Fibroblast of mammary gland (primary cell): Measurements from ENCODE around the gene SMC1B.

Source experiments
- DNase-seq: peaks from one replicate; pipeline ENCODE4 v3.0.0-alpha.2; 2010; ENCODE audit warnings: low read depth
- H3K4me3 ChIP-seq: 2 replicates; pipeline ENCODE4 v1.5.1; 2011; ENCODE audit warnings: low read depth, mild to moderate bottlenecking, low read length, moderate library complexity; ENCODE audit not compliant: control insufficient read depth
- TF ChIP-seq, protein P1 (sequence below): conservative IDR thresholded peaks from 2 replicates; pipeline ENCODE4 v1.5.1; 2011; ENCODE audit warnings: low read depth, low read length, inconsistent platforms; ENCODE audit not compliant: control insufficient read depth, insufficient read depth

The SMC1B gene

GRCh38 chr22:45341498-45341897 lies 71.9 kb downstream of the SMC1B start:
- TF ChIP-seq, protein P1, sequence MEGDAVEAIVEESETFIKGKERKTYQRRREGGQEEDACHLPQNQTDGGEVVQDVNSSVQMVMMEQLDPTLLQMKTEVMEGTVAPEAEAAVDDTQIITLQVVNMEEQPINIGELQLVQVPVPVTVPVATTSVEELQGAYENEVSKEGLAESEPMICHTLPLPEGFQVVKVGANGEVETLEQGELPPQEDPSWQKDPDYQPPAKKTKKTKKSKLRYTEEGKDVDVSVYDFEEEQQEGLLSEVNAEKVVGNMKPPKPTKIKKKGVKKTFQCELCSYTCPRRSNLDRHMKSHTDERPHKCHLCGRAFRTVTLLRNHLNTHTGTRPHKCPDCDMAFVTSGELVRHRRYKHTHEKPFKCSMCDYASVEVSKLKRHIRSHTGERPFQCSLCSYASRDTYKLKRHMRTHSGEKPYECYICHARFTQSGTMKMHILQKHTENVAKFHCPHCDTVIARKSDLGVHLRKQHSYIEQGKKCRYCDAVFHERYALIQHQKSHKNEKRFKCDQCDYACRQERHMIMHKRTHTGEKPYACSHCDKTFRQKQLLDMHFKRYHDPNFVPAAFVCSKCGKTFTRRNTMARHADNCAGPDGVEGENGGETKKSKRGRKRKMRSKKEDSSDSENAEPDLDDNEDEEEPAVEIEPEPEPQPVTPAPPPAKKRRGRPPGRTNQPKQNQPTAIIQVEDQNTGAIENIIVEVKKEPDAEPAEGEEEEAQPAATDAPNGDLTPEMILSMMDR, result no peak
- no peak overlapping the region for H3K4me3 ChIP-seq
- no peak for DNase-seq

DNA sequence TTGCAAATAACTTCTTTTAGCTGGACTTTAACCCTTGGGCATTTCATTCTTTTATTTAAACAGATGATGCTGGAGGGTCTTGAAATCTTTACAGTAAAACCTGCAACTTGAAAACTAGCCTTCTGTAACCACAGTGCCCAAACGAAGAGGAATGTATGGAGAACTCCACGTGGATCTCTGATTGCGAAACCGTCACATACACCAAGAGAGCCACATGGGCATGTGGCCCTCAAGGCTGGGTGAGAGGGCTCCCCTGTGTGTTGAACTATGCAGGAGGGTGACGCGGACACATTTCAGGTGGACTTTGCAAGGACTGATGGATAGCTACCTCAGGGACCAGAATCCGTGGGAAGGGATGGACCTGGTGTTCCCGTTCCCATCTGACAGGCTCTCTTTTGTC lies 73.1 kb downstream of the SMC1B start:
- no peak for DNase-seq
- no peak overlapping the region for H3K4me3 ChIP-seq
- TF ChIP-seq, protein P1, result no peak

GRCh38 chr22:45338795-45339194 lies 74.6 kb downstream of the SMC1B start:
- no peak for DNase-seq
- TF ChIP-seq, protein P1, result no peak
- H3K4me3 ChIP-seq, result no peak overlapping the region

- H3K4me3 ChIP-seq, result no peak overlapping the region
- DNase-seq, result no peak
- TF ChIP-seq, protein P1, result no peak
Observed at GRCh38 chr22:45337536-45337935, 75.9 kb downstream of the SMC1B start.

GRCh38 chr22:45336971-45337431 lies 76.4 kb downstream of the SMC1B start:
- TF ChIP-seq, protein P1, result no peak
- no peak for DNase-seq

GRCh38 chr22:45335854-45336522 lies 77.4 kb downstream of the SMC1B start:
- TF ChIP-seq, protein P1, result no peak
- DNase-seq, result no peak
- H3K4me3 ChIP-seq, result no peak overlapping the region

More at GRCh38 chr22:45336971-45337431, 76.4 kb downstream of the SMC1B start:
- H3K4me3 ChIP-seq, result no peak overlapping the region
